ENCODE data around the gene UCK2.

UCK2 gene

DNA sequence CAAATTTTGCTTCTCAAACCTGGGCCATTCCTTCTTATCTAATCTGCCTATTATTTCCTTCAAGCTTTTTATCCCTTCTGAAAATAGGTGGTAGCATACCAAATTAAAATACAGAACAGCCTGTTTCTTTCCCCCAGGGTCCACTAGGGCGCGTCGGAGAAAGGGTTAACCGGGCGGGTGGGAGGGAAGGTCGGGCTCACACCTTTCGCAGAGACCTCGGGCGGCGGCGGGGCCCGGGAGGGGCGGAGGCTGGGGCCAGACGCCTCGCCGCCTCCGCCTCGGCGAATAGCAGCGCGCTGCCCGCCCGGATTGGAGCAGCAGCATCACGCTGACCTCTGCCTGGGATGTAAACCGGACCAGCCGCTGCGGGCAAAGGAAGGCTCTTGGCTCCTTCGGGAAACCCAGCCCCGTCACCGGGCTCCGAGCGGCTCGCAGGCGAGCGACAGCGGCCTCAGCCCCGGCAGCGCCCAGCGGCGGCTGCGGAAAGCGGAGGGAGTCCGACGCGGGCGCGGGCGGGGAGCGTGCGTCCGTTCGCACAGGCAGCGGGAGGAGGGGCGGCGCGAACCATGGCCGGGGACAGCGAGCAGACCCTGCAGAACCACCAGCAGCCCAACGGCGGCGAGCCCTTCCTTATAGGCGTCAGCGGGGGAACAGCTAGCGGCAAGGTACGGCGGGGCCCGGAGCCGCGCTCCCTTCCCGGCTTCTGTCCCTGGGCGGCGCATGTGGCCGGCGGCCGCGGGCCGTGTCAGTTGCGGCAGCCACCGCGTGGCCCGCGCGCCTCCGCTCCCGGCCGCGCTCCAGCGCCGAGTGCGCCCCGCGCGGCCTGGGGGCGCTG, at the start of gene UCK2:
Gene UCK2 (plus strand): TSS at position 347 of the 835 bp plus-strand sequence. CDS start 220 bp downstream, at position 567.
- no peak for TF ChIP-seq GATA2 (IDR thresholded peaks at IDR 0.05; ENCODE audit: low read depth, low read length)
- TF ChIP-seq GATA3 (IDR thresholded peaks at IDR 0.05; ENCODE audit: low read depth, low read length), result no peak

- TF ChIP-seq GATA2 (IDR thresholded peaks at IDR 0.05; ENCODE audit: low read depth, low read length), result no peak
- no peak for TF ChIP-seq GATA3 (IDR thresholded peaks at IDR 0.05; ENCODE audit: low read depth, low read length)
Observed at GRCh38 chr1:165787741-165788140, 39.7 kb upstream of the UCK2 start.

DNA sequence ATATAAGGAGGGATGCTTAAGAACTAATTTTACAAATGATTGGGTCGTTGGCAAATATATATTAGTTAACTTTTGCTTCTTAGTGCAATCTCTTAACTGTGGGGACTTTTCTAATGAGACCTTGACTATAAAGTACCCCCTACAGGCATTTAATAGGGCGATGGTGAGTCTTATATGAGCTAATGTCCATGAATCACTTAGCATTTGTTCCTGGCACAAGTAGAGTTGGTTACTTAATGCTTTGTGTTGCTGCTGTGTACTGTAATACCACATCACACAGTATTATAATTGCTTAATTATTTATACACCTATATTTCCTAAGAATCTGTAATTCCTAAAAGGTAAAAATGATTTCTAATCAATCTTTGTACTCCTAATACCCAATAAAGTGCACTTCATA, 33.5 kb upstream of the UCK2 start:
- TF ChIP-seq GATA2 (IDR thresholded peaks at IDR 0.05; ENCODE audit: low read depth, low read length) (no peak), GATA3 (IDR thresholded peaks at IDR 0.05; ENCODE audit: low read depth, low read length) (no peak)

DNA sequence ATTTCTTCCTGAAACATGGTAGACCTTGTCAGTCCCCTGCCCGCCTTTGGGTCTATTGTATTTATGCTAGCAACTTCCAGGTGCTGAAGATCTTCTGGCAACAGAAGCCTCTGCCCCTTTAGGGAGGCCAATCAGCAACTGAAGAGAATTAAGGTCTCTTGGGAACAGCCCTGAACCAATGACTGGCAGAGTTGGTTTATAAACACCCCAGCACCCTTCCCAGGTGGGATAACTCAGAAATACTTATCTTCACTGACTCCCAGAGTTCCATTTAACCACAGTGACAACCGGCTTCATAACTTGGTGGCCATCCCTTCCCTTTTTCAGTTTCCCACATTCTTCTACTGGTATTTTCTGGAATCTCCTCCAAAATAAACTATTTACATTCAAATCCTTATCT, 31.5 kb upstream of the UCK2 start:
- TF ChIP-seq GATA2 (IDR thresholded peaks at IDR 0.05; ENCODE audit: low read depth, low read length), result no peak
- TF ChIP-seq GATA3 (IDR thresholded peaks at IDR 0.05; ENCODE audit: low read depth, low read length), result no peak

GRCh38 chr1:165799387-165799786, 28.0 kb upstream of the UCK2 start:
- TF ChIP-seq GATA3 (IDR thresholded peaks at IDR 0.05; ENCODE audit: low read depth, low read length) (no peak), GATA2 (IDR thresholded peaks at IDR 0.05; ENCODE audit: low read depth, low read length) (no peak)

GRCh38 chr1:165807613-165808012, 19.8 kb upstream of the UCK2 start:
- TF ChIP-seq GATA2 (IDR thresholded peaks at IDR 0.05; ENCODE audit: low read depth, low read length) (no peak), GATA3 (IDR thresholded peaks at IDR 0.05; ENCODE audit: low read depth, low read length) (no peak)

- TF ChIP-seq GATA3 (IDR thresholded peaks at IDR 0.05; ENCODE audit: low read depth, low read length) (no peak), GATA2 (IDR thresholded peaks at IDR 0.05; ENCODE audit: low read depth, low read length) (no peak)
Observed at GRCh38 chr1:165815725-165816124, 11.7 kb upstream of the UCK2 start.

GRCh38 chr1:165816157-165816556, 11.3 kb upstream of the UCK2 start:
- no peak for TF ChIP-seq GATA2 (IDR thresholded peaks at IDR 0.05; ENCODE audit: low read depth, low read length)
- no peak for TF ChIP-seq GATA3 (IDR thresholded peaks at IDR 0.05; ENCODE audit: low read depth, low read length)

- TF ChIP-seq GATA3 (IDR thresholded peaks at IDR 0.05; ENCODE audit: low read depth, low read length), result no peak
- no peak for TF ChIP-seq GATA2 (IDR thresholded peaks at IDR 0.05; ENCODE audit: low read depth, low read length)
Observed at GRCh38 chr1:165816826-165817497, 10.5 kb upstream of the UCK2 start.

GRCh38 chr1:165823552-165824268, 3.7 kb upstream of the UCK2 start:
- no peak for TF ChIP-seq GATA3 (IDR thresholded peaks at IDR 0.05; ENCODE audit: low read depth, low read length)
- no peak for TF ChIP-seq GATA2 (IDR thresholded peaks at IDR 0.05; ENCODE audit: low read depth, low read length)

GRCh38 chr1:165824269-165824643, 3.2 kb upstream of the UCK2 start:
- no peak for TF ChIP-seq GATA2 (IDR thresholded peaks at IDR 0.05; ENCODE audit: low read depth, low read length)
- no peak for TF ChIP-seq GATA3 (IDR thresholded peaks at IDR 0.05; ENCODE audit: low read depth, low read length)

DNA sequence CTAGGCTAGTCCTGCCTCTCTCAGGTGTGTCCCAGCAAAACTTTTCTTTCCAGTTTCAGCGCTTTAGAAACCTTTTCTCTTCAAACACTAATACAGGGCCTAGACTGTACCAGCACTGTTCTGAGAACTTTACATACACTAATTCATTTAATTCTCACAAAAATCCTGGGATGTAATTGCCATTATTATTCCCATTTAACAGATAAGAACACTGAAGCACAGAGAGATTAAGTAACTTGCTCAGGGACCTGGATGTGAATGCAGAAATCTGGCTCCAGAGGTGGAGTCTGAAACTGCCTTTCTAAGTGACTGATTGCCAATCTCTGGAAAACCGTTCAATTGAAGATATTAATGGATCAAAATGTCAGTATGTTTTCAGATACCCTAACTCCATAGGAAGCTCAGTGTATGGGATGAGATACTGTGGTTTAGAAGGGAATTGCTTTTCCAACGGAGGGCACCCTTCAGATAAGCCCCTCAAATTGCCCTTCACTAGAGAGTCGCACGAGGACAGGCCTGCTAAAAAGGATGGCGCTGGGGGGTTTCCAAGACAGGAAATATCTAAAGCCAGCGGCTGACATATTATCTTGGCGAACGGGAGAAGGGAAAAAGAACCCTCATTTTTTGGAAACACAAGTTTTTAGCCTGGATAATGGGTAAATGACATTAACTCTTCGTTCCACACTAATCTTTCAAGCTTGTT, 698 bp upstream of the UCK2 start:
- TF ChIP-seq GATA2 (IDR thresholded peaks at IDR 0.05; ENCODE audit: low read depth, low read length) (no peak), GATA3 (IDR thresholded peaks at IDR 0.05; ENCODE audit: low read depth, low read length) (no peak)

GRCh38 chr1:165828103-165828668, 772 bp downstream of the UCK2 start:
- TF ChIP-seq GATA3 (IDR thresholded peaks at IDR 0.05; ENCODE audit: low read depth, low read length) (no peak), GATA2 (IDR thresholded peaks at IDR 0.05; ENCODE audit: low read depth, low read length) (no peak)

All from SH-SY5Y (cell line).